Stimulated activated CD8-positive, alpha-beta memory T cell treated with anti-CD3 and anti-CD28 coated beads, Interleukin-7, amount 100 ng/mL, for 48 hours (primary cell): ENCODE results near the gene SLC2A14.
"Not testable (repeated sequence)": the region's sequence is repeated elsewhere in the genome, so short reads cannot be mapped to it uniquely, and the experiment has no call there.

Experiments used
- DNase-seq, 2 donors: peaks; one replicate each; pipeline ENCODE4 v3.0.0-alpha.2; 2020; ENCODE audit warnings: low read depth in 1 of 2; ENCODE audit errors: extremely low read depth in 1 of 2

Gene SLC2A14

DNA sequence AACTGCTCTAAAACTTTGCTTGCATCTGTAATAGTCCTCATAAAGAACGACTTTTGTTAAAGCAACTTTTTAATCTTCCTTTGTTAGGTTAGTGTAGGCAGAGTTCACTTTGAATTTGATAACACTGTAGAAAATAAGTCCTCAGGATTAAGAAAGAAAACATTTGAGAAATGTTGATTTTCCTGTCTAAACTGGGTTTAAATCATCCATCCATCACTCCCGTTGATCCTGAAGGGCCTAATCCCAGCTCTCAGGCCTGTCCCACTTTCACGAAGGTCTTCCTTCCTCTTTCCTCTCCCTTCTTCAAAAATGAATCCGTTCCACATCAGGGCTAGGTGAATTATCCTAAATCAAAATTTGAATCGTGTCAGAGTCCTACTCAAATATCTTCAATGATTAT, 36.9 kb downstream of the SLC2A14 start:
- DNase-seq: no peak

DNA sequence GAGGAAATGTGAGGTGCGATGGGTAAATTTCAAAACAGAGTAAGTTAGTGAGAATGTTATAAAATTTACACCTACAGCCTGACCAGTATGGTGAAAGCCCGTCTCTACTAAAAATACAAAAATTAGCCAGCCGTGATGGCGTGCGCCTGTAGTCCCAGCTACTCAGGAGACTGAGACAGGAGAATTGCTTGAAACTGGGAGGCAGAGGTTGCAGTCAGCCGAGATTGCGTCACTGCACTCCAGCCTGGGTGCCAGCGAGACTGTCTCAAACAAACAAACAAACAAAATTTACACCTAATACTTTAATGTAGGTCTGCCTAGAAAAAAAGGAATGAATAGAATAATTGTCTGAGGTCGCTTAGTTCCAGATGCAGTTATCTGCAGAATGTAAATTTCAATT, 37.6 kb downstream of the SLC2A14 start:
- no peak for DNase-seq

DNA sequence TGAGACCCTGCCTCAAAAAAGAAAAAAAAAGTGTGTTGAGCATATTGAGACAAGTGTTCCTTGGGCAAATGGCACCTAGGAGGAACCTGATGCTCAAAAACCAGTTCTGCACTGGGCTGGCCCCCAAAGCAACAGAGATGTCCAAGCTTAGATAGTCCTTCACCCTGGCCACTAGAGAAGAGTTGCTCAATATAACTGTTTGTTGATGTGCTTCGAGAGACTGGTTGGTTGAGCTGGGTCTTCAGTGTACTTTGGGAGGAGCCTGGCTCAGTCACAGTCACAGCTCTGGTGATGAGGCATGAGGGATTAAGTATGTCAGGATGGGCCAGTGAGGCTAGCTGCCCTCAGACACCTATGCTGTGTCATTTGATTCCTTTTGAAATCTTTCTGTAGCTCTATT, 38.0 kb downstream of the SLC2A14 start:
- DNase-seq: no peak

DNA sequence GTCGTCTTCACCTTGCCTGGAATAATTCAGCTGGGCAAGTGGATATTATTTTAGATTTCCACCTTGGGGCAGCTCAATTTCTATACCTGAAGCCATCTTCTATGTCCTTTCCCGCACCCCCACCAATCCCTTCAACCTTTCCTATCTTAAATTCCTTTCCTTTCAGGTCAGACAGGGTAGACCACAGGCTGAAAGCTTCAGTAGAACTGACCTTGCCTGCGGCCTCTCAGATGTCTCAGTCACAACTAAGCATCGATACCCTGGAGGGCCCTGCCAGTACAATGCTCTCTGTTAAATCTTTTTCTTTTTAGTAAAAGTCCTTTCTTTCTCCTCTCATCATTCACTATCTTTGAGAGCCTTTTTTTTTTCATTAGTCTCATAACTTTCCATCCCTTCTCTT, 38.9 kb downstream of the SLC2A14 start:
- DNase-seq: no peak

DNA sequence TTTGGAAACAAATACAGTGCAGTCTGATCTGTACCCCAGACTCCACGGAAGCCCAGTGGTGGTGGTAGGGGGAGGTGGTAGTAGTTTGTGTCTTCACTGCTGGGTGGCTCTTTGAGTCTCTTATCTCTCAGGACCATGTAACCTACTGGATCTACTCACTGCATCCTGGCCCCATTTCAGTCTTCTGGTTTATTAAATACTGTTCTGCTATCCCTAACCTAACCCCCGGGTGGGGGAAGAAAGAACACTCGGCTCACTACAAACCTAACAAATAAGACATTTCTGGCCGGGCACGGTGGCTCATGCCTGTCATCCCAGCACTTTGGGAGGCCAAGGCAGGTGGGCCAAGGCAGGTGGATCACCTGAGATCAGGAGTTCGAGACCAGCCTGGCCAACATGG, 39.5 kb downstream of the SLC2A14 start:
- not testable (repeated sequence) for DNase-seq

DNA sequence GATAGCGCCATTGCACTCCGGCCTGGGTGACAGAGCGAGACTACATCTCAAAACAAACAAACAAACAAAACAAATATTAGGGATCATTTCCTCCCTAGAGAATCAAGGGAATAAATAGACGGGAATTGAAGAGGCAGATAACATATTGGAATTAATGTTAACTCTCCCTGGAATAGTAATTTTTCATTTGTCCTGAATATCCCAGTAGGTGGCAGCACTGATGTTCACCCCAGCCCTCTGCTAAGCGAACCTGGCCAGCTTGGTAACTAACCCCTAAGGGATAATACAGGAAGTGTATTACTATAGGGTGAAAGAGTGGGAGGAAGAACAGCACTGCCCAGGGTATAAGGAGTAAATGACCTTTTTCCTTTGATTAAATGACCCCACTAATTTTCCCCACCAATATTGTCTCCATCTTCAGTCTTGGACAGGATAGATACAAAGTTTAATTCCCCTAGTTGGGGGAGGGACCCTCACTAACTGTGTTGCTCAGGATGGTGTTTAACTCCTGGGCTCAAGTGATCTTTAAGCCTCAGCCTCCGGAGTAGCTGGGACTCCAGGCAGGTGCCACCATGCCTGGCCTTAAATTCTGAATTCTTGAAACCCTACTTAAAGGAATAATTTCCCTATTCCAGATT, 40.5 kb downstream of the SLC2A14 start:
- no peak for DNase-seq

DNA sequence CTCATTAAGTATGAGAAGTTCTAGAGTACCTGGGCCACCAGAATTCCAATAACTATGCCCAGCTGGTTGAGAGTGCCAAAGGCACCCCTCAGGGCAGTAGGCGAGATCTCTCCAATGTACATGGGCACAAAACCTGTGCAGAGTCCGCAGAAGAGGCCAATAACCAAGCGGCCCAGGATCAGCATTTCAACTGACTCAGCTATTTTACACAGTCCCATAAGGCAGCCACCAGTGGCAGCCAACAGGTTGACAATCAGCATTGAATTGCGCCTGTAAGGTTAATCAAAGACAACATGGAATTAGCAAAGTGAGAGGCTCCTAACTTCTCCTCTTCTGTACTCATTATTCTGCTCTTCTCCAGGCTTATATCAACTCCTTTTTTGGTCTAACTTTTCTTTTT, 43.0 kb downstream of the SLC2A14 start:
- not testable (repeated sequence) for DNase-seq

DNA sequence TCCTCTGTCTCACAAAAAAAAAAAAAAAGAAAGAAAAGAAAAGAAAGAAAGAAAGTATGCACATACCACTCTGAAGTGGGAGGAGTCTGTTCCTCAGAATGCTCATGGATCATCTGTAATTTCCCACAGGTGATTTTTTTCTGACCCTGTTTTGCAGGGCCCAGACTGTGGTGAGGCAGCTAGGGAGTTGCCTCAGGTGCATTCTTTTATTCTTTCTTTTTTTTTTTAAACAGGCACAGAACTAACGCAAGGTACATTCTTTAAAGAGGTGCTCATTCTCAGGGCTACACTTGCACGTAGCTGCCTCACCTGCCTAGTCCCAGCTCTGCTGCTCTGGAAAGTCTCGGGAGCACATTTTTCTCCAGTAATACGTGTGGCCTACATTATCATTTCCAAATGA, 47.0 kb downstream of the SLC2A14 start:
- DNase-seq: not testable (repeated sequence)

DNA sequence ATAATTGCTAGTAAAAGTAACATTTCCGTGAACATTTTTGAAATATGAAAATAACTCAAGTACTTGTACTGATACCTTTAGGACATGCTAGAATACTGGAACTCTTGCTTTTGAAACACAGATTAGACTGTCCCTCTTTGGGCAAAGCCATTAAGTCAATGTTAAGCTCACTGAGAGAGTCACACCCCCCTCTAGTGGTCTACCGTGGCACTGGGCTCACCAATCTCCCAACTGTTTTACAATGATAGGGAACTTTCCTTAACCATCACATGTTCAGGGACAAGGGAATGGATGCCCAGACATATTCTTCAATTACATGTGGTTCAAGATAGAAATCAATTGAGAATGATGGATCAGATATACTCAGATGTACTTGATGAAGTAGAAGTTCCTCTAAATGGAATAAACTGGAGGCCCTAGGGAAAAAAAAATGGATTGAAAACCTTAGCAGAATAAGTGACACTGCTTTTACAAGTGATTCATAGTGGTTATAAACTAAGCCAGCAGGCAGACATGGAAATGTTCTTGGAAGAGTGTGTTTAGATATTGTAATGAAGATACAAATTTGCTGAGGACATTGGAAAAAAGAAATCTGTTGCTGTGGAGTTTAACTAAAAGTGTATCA, 65.7 kb downstream of the SLC2A14 start:
- DNase-seq: peak; percentile 22 to 25

DNA sequence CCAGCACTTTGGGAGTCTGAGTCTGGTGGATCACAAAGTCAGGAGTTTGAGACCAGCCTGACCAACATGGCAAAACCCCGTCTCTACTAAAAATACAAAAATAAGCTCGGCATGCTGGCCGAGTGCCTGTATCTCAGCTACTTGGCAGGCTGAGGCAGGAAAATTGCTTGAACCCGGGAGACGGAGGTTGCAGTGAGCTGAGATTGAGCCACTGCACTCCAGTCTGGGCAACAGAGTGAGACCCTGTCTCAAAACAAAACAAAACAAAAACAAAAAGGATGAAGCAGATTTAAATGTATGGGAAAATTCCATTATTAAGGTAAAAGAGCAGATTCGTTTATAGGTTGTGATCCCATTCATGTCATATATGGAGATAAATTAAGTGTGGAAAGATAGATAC, 66.4 kb downstream of the SLC2A14 start:
- DNase-seq: not testable (repeated sequence)

DNA sequence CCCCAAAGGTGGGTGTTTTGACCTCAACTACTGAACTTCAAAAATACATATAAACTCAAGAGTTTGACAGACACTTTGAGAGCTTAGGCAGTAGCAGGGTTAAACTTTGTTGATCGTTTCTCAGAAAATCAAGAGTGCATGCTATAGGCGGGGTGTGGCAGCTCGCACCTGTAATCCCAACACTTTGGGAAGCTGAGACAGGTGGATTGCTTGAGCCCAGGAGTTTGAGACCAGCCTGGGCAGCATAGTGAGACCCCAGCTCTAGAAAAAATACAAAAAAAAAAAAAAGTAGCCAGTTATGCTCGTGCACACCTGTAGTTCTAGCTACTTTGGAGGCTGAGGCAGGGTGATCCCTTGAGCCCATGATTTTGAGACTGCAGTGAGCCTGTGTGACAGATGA, 71.3 kb downstream of the SLC2A14 start:
- no peak for DNase-seq

DNA sequence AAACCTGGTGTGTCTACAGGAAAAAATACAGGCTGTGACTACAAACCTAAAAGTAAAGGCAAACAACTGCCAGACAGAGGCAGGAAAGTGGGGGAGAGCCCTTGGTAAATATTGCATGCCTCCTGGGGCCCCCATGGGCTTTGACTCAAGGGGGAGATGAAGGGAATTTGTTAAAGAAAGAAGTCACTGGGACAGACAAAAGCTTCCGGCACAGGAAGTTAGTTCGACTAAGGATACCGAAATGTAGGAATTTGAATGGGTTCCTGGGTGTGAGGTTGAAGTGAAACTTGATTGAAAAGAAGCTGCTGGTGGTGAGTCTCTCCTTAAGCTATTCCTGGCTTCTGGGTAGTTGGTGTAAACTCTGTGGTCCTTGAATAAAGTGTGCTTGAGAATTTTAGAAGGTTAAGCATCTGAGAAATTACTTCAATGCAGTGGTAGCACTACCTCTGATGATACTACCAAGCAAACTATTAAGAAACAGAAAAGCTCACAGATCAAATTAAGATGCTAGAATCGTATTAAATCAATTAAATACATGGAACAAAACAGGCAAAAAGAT, 73.9 kb downstream of the SLC2A14 start:
- DNase-seq: not testable (repeated sequence)

DNA sequence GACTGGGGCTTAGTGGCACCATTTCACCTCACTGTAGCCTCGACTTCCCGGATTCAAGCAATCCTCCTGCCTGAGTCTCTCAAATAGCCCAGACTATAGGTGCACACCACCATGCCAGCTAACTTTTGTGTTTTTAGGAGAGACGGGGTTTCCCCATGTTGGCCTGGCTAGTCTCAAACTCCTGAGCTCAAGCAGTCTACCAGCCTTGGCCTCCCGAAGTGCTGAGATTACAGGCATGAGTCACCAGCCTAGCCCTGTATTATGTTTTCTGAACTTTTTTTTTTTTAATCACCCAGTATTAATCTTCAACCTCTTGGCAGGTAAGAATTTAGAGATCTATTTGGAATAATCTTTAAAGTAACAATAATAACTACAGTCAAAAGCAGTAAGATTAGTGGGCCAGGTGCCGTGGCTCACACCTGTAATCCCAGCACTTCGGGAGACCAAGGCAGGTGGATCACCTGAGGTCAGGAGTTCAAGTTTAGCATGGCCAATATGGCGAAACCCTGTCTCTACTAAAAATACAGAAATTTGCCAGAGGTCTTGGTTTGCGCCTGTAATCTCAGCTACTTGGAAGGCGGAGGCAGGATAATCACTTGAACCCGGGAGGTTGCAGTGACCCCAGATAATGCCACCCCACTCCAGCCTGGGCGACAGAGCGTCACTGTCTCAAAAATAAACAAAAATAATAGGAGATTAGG, 74.9 kb downstream of the SLC2A14 start:
- no peak for DNase-seq

DNA sequence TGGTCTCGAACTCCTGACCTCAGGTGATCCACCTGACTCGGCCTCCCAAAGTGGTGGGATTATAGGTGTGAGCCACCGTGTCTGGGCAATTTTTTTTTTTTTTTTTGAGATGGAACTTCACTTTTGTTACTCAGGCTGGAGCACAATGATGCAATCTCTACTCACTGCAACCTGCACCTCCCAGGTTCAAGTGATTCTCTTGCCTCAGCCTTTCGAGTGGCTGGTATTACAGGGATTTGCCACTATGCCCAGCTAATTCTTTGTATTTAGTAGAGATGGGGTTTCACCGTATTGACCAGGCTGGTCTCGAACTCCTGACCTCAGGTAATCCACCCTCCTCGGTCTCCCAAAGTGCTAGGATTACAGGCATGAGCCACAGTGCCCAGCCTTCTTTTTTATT, 75.4 kb downstream of the SLC2A14 start:
- DNase-seq: not testable (repeated sequence)

DNA sequence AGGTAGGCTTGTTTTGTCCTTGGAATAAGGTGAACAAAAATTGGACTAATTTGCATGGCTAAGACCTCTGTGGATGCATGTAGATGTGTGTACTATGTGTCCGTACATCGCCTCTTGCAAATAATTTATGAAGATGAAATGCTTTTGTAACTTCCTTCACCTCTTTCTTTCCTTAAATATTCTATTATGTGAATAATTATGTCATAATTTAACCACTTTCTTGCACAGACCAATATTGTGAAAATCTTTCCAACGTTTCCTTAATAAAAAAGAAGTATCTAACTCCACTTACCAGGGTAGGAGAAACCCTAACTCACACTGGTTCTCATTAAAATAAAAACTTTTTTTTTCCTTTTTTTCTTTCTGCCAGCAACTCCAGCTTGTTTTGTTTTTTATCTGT, 79.5 kb downstream of the SLC2A14 start:
- DNase-seq: no peak

DNA sequence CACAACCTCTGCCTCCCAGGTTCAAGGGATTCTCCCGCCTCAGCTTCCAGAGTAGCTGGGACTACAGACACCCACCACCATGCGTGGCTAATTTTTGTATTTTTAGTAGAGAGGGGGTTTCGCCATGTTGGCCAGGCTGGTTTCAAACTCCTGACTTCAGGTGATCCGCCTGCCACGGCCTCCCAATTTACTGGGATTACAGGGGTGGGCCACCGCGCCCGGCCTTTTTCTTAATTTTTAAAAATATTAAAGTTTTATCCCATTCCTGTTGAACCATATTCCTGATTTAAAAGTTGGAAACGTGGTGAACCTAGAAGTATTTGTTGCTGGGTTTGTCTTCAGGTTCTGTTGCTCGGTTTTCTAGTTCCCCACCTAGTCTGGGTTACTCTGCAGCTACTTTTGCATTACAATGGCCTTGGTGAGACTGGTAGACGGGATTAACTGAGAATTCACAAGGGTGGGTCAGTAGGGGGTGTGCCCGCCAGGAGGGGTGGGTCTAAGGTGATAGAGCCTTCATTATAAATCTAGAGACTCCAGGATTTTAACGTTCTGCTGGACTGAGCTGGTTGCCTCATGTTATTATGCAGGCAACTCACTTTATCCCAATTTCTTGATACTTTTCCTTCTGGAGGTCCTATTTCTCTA, 83.7 kb downstream of the SLC2A14 start, which contains the start of gene NANOG:
NANOG (plus strand) TSS at position 519 of the 645 bp plus-strand sequence. CDS start 213 bp downstream, outside the sequence.
- not testable (repeated sequence) for DNase-seq

DNA sequence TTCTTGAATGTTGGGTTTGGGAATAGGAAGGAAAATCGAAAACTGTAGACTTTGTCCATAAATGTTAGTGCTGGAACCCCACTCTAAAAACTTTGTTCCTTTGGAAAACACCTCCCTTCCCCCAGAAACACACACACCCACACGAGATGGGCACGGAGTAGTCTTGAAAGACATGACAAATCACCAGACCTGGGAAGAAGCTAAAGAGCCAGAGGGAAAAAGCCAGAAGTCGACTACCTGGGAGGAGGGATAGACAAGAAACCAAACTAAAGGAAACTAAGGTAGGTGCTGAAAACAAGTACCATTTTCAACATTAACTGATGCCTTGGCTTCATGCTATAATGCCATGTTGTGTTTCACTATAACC, 84.4 kb downstream of the SLC2A14 start:
- no peak for DNase-seq

DNA sequence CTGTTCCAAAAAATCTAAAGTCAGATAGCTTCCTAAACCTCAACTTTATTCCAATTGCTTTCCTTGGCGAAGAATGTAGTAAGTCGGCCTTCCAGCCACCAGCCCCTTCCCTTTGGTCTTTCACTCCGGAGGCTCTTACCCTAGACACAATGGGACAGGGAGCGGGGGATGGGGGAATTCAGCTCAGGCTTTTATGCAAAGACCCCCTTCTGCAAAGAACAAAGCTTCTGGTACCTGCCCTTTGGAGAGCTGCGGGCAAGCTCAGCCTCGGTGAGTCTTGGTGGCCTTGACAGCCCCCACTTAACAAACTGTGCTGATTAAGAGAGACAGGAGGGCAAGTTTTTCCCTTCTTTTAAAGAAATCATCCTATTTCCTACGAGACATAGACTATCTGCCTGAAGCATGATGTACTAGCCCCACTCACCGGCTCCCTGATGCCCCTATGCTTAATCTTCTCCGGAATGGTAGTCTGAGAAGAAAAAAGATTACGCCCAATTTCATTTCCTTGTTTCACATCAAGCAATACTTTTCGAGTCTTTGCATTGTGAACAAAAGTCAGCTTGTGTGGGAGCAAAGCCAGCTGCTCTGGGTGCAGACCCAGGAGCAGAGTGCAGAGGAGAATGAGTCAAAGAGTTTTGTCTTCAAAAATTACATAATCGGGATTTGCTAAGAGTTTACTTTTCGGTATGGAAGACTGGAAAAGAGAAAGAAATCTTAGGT, 85.0 kb downstream of the SLC2A14 start:
- DNase-seq: no peak

DNA sequence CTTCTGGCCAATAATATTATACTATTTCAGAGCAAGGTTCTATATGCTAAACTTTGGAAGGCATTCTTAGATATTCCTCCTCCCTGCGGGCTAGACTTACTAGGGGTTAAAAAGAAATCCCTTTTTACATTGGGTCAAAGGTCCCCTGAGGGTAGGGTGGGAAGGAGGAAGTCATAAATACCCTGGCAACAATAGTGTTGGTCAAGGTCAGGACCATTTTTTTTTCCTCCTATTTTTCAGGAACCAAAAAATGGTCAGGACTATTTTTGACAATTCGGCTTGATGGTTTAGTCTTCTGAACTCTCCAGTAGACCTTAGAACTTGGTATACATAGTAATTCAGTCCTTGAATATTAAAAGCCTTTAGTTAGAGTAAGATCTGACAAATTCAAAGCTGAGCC, 88.0 kb downstream of the SLC2A14 start:
- DNase-seq: no peak

DNA sequence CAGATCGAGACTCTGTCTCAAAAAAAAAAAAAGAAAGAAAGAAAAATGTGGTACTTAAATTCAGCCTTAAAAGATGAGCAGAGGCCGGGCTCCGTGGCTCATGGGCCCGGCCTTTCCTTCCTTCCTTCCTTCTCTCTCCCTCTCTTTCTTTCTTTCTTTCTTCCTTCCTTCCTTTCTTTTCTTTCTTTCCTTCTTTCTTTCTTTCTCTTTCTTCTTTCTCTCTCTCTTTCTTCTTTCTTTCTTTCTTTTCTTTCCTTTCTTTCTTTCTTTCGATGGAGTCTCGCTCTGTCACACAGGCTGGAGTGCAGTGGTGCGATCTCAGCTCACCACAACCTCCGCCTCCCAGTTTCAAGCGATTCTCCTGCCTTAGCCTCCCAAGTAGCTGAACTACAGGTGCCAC, 89.3 kb downstream of the SLC2A14 start:
- not testable (repeated sequence) for DNase-seq

DNA sequence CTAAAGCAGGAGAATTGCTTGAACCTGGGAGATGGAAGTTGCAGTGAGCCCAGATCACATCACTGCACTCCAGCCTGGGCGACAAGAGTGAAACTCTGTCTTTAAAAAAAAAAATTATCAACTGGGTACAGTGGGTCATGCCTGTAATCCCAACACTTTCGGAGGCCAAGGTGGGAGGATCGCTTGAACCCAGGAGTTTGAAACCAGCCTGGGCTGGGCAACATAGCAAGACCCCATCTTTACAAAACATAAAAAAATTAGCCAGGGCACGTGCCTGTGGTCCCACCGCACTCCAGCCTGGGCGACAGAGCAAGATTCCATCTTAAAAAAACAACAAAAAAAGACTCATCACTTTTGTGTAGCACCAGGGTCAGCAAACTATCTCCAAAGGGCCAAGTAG, 90.7 kb downstream of the SLC2A14 start:
- no peak for DNase-seq
